GM18511 (cell line): Measurements from ENCODE around the gene CNNM3.

Source experiments
- ATAC-seq: cut with Tn5 transposase; IDR thresholded peaks from one replicate; pipeline ENCODE4 v1.9.1; 2021; ENCODE audit warnings: mild to moderate bottlenecking, moderate library complexity; ENCODE audit not compliant: unreplicated experiment

Gene CNNM3

DNA sequence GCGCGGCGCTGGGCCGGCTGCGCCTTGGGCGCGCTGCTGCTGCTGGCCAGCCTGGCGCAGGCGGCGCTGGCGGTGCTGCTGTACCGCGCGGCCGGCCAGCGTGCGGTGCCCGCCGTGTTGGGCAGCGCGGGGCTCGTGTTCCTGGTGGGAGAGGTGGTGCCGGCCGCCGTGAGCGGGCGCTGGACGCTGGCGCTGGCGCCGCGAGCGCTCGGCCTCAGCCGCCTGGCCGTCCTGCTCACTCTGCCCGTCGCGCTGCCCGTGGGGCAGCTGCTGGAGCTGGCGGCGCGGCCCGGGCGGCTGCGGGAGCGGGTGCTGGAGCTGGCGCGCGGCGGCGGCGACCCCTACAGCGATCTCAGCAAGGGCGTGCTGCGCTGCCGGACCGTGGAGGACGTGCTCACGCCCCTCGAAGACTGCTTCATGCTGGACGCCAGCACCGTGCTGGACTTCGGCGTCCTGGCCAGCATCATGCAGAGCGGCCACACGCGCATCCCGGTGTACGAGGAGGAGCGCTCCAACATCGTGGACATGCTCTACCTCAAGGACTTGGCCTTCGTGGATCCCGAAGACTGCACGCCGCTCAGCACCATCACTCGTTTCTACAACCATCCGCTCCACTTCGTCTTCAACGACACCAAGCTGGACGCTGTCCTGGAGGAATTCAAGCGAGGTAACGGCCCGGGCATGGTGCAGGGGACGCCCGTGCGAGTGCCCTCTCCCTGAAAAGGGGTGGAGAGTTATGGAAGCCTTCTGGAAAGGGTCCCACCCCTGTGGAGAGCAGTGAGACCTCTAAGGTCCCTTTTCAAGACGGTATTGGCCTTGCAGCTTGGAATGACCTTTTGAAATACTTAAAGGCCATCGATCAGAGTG is 1.0 kb downstream of the CNNM3 start:
- peak; percentile 1 for ATAC-seq

DNA sequence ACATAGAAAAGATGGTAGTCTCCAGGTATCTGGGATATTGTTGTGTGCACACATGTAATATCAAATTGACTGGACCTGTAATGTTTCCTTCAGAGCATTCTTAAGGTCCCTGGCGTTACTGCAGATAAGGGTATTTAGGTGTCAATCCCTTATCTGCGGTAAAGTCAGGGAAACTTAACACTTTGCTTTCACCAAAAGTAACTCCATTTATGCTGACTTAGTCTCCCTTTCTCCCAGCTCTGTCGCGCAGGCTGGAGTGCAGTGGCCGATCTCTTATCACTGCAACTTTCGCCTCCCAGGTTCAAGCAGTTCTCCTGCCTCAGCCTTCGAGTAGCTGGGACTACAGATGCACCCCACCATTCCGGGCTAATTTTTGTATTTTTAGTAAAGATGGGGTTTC is 1.8 kb downstream of the CNNM3 start:
- ATAC-seq, result no peak

DNA sequence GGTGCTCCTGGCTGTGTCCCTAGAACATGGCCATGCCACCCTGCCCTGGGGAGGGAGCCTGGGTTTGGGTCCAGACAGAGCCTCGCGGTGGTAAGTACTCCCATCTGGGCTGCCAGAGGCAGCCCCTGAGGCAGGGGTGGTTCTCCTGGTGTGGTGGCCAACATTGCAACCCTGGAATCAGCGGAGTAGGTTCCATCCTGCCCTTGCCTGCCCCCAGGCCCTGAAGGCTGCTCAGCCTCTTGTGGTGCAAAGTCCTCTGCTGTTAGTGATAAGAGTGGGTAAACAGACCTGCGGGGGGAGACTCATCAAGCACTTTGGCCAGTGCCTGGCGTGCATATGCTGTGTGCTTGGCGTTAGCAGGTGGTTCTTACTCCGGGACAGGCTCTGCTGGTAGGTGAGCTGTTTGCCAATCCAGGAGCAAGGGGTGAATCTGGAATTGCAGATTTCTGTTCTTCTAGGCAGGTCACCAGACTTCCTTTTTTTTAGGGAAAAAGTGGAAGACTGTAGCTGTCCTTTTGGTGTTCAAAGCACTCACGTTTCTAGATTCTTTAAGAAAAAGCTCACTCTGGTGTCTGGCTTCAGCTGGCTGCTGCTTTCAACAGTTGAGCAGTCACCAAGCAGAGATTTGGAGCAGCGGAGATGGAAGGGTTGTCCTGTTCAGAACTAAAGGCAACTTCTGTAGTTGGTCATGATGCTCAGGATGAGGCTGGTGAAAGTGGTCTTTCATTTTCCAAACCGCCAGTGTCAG is 3.2 kb downstream of the CNNM3 start:
- ATAC-seq, result no peak

DNA sequence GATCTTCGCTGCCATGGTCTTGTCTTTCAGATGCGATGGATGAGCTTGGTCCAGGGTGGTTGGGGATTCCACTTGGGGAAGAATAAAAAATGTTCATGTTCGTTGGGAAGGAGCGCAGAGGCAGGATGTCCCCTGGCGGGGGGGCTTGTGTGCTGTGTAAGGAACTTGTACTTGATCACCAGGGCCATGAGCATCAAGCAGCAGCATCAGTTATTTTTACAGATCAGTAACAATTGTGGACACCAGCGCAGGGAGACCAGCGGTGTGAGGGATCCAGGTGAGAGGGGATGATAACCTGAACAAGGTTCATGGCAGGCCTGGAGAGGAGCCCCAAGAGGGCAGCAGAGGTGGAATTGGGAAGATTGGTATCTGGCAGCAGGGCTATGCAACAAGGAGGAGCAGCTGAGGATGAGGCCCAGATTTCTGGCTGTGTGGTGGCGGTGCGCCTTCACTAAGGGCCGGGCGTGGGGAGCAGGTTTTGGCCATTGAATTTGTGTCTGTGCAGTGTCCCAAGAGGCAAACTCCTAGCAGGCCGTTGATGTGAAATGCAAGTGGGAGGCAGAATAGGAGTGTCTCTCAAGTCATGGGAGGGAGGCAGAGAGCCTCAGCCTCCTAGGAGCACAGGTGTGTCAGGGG is 3.9 kb downstream of the CNNM3 start:
- ATAC-seq, result no peak

DNA sequence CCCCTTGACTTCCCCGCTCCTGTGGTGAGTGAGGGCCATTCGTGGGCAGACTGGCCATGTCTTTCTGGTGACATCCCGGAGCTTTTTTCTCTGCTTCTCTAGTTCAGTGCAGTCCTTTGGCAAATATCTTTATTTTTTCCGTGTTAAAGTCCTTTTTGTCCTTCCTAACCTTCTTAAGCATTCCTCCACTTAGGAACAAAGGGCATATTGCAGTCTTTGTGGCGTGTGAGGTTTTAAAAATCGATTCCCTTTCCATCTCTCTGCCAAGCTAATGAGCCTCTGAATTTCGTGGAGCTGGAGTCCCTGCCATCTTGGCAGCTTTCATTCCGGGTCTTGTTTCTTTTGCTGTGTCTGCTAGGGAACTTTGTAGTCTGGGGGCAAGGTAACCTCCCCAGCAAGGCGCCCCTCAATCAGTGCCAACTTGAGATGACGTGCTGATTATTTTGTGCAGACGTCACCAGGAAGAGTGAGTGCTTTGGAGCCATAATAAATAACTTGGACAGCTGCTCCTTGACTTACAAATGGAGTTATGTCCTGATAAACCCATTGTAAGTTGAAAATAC is 5.1 kb downstream of the CNNM3 start:
- no peak for ATAC-seq

DNA sequence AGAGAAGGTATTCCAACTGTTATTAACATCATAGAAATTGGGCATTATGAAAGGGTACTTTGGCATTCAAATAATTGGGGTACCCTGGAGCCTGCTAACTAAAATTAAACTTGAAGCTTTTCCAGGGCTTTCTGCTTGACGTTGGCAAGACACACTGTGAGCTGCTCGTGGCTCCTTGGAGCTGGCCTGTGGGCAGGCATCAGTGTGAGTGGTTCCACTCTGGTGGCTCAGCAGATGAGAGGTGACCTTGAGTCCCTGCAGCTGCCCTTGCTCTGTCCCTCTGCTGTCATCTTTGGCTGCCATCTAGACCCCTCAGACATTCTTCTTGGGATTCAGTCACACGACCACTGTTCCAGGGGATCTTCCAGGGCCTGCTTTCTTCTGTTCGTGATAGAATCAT is 6.7 kb downstream of the CNNM3 start:
- ATAC-seq, result no peak

DNA sequence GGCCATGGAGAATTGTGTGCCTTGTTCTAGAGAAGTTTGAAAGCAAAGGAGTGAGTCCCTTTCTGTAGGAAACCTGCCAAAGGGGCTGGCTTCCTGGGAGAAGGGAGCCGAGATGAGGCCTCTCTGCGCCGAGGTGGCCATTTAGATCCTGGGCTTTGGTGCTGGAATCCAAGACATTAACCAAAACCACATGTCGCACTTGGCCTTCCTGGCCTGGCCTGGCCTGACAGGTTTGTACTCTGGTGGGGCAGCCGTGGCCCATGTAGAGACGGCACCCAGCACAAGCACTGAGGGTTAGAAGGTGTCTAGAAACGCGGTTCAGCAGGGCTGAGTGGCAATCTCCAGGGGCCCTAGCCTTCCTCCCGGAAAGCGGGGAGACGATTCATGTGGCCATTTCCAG is 7.1 kb downstream of the CNNM3 start:
- no peak for ATAC-seq

DNA sequence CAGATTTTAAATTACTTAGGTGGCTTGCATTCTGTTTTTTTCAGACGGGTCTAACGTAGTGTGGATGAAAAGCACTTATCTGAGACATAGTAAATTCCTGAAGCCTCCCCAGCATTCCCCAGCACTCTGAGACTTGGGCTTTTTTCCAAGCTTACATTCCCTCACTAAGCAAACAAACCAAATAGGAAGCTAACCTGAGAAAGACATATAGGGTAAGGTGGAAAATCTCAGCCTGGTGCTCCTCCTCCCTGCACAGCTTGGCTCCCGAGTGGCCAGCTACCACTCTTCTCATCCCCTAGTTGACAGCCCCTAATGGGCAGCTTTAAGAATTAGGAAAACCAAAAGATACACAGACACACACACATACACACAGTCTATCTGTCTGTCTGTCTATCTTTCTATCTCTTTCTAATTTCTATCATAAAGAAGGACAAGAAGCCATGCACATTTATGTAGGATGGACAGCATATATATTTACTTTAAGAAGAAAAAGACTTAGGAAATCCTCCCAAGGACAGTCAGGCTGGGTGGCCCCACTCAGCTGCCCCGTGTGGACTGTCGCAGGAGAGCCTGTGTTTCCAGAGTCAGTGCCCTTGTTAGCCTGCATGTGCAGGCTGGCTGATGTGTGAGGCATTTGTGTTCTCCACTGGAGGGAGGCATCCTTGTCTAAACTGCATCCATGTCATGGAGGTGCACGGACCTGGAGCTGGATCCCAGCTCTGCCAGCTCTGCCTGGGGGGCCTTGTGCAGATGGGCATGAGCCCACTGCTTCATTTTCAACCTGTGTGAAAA is 8.2 kb downstream of the CNNM3 start:
- no peak for ATAC-seq

DNA sequence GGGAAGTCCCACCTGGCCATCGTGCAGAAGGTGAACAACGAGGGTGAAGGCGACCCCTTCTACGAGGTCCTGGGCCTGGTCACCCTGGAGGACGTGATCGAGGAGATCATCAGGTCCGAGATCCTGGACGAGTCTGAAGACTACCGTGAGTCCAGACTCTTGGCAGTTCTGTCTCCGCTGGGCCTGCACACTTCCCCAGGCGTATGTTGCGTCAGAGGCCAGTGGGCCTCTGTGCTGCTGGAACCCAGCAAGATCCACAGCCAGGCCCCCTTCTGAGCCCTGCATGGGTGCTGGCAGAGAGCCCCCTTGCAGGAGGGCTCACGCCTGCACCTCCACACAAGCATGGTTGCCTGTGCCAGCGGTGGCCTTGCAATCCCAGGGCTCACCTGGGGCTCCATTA is 9.0 kb downstream of the CNNM3 start:
- ATAC-seq, result no peak

DNA sequence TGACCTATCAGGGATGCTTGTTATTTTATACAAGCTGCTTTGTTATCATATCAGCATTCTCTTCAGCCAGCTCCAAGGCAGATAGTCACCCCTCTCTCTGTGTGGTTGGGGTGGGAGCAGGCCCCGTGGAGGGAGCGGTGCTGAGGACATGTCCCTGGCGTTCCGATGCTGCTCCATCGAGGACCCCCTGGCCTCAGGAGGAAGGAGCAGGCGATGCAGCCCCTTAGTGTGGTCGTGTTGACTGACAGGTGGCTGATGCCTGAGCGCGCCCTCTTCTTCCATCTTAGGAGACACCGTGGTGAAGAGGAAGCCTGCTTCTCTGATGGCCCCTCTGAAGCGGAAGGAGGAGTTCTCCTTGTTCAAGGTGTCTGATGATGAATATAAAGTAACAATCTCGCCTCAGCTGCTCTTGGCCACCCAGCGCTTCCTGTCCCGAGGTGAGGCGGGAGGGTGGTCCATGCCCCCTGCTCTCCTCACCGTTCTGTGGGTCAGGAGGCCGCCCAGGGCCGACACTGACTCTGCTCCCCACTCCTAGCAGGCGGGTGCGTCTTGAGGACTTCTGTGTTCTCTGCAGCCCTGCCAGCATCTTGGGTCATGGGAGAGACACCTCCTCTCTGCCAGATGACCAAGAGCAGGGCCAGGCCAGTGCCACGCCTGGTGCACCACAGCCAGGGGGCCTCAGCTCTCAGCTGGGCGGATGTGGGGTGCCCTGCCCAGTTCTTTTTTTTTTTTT is 10.6 kb downstream of the CNNM3 start:
- no peak for ATAC-seq

DNA sequence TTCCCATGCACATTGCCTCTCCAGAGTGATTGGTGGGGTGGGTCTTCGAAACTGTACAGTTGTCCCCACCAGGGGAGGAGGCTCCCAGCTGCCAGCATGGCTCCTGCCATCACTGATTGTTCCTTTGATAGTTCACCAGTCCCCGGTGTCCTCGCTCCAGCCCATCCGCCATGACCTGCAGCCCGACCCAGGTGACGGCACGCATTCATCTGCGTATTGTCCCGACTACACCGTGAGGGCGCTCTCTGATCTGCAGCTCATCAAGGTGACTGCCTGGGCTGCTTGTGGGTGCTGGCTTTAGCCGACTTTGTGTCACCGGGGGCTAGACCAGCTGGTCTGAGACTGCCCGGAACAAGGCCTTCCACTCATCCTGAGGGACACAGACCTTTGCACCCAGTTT is 12.4 kb downstream of the CNNM3 start:
- ATAC-seq, result no peak

DNA sequence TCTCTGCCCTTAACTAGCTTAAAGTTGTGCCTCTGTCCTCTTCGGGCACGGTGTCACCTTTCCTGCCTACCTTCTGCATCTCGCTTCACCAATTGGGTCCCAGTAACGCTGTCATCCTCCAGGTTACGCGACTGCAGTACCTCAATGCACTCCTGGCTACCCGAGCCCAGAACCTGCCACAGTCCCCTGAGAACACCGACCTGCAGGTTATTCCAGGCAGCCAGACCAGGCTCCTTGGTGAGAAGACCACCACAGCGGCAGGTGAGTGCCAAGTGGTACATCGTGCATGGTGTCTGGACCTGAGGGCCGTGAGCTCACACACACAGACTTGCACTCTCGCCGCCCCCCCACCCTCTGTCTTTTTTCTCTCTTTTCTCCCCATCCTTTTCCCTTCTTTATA is 12.8 kb downstream of the CNNM3 start:
- no peak for ATAC-seq

DNA sequence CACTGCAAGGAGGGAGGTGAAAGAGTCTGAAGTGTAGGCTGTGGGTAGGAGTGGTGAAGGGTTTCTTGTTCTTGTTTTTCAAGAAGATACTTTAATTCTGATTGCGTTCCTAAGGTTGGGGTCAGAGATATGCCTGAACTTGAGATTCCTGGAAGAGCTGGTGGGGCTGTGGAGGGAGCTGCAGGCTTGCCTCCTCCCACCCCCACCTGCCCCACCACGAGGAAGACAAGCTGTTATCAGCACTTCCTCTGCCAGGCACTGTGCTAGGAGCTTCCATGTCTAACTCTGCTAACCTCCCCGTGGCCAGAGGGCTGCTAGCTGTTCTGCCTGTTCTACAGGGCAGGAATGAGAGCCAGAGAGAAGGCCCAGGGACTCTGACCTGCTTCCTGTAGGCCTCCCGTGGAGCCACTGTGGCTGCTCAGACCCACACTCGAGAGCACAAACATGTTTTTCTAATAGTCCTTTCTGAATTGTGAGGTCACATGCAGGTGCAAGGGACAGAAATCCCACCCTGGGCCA is 14.0 kb downstream of the CNNM3 start:
- ATAC-seq, result no peak

DNA sequence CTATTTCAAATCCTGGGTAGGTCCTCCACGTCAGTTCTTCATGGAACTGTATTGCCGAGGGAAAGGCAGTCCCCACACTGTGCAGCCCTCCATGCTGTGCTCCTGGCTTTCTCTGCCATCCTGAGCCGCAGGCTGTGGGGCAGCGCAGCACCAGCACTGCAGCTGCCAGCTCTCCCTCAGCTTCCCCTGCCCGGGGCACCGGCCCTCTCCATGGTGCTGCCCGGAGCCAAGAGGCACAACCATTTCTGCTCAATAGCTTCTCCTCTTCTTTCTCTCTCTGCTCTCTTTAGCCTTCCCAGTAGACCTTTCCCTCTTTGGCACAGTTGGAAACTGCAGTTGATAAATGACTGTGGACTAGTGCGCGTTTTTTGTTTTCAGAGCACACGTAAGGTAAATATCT is 15.6 kb downstream of the CNNM3 start:
- no peak for ATAC-seq

DNA sequence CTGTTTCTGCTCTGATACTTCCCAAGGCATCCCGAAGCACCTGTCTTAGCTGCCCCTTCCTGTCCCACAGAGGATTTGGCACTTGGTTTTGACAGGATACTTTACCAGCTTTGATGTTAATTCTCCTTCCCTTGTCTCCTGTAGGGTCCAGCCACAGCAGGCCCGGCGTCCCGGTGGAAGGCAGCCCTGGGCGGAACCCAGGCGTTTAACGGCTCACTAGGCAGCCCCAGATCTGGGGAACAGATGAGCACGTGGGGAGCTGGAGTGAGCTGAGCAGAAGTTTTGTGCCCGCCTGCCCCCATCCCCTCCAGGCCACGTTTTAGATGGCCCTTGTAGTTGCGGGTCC is 16.3 kb downstream of the CNNM3 start:
- no peak for ATAC-seq

DNA sequence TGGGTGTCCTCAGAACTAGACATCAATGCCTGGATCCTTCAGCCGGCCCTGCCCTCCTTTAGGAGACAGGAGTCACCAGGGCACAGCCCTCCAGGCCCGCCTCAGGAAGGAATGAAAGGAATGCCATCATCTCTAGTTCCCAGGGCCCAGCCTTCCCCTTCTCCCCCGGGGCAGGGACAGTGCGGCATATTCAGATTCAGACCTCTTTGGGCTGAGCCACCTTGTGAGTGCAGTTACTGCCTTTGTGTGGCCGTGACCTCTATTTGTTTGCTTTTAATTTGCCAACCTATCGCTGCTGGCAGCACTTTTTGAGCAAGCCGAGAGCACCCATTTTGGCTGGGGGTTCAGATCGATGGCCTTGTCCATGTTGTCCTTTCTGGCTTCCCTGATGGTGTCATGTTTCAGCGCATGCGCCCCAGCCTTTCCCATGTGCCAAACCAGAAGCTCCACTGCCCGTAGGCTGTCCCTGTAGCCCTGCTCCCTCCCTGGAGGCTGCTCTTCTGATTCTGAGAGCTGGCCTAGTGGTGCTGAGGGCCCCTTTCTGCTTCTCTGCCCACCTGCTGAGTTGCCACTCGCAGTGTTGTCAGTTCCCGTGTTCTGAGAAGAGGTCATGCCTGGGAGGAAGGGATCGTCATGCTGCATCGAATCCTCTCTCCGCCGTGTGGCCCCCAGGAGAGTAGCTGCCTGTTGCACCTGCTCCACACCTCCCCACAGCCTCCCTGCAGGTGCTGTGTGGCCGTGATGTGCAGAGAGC is 16.9 kb downstream of the CNNM3 start:
- no peak for ATAC-seq

DNA sequence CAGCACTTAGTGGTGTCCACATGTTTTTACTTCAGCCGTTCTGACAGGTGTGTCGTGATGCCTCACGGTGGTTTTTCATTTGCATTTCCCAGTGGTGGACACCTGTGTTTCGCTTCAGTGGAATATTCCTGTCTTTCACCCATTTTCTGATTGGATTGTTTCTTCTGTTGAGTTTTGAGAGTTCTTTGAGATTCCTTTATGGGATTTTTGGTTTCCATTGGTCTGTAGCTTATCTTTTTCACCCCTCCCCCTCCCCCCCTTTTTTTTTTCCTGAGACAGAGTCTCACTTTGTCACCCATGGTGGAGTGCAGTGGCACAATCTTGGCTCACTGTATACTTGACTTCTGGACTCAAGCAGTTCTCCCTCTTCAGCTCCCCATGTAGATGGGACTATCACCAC is 19.8 kb downstream of the CNNM3 start:
- no peak for ATAC-seq

DNA sequence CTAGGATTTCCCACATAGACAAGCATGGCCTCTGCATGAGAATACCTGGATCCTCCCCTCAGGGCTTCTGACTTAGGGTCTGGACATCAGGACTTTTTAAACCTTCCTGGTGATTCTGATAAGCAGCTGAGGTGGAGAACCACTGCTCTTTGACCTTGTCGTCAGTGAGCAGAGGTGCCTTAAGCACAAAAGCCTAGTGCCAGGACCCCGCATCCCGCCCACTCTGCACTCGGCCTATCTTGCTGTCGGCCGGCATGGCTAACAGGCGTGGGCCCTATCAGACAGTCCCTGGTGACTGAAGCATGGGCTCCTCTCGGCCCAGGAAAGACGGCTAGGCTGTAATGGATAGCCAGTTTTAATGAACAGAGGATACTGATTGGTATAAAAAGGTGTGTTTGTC is 21.5 kb downstream of the CNNM3 start:
- no peak for ATAC-seq
